WTC11 (cell line): ENCODE measurements around the gene NEK11. TPM values are rescaled to one million over a fixed set of nuclear protein-coding genes. Genes with fewer than 3 reads are reported as not detected.

ENCODE experiments used
- ATAC-seq: fragments of 200-7000 bp; cut with Tn5 transposase; 2 replicates; pipeline ENCODE4 v1.10.0; 2021; ENCODE audit warnings: mild to moderate bottlenecking, moderate library complexity
- CTCF ChIA-PET: fragments of 300-600 bp; sonication (Branson Sonifier 250); formaldehyde crosslinking; loops from one replicate; lab custom pipeline; 2021; ENCODE audit warnings: antibody characterized with exemption; lab: Charles Lee
- POLR2A ChIA-PET: fragments of 350-600 bp; sonication (Branson Sonifier 250); formaldehyde crosslinking; loops from one replicate; lab custom pipeline; 2021; ENCODE audit warnings: antibody characterized with exemption; lab: Charles Lee
- DNase-seq: peaks from one replicate; pipeline ENCODE4 v3.0.0; 2021; ENCODE audit warnings: low spot score
- H3K27ac Mint-ChIP-seq: 2 replicates; pipeline ENCODE4 v1.8.0; 2021; ENCODE audit warnings: mixed read lengths
- H3K27me3 Mint-ChIP-seq: 2 replicates; pipeline ENCODE4 v1.8.0; 2021; ENCODE audit warnings: low read depth, mild to moderate bottlenecking, moderate library complexity, mixed read lengths
- H3K36me3 Mint-ChIP-seq: 2 replicates; pipeline ENCODE4 v1.8.0; 2021; ENCODE audit warnings: mixed read lengths
- H3K4me1 Mint-ChIP-seq: 2 replicates; pipeline ENCODE4 v1.8.0; 2022; ENCODE audit warnings: mixed read lengths
- H3K4me3 Mint-ChIP-seq: 2 replicates; pipeline ENCODE4 v1.8.0; 2021; ENCODE audit warnings: mild to moderate bottlenecking, moderate library complexity, mixed read lengths
- H3K9me3 Mint-ChIP-seq: 2 replicates; pipeline ENCODE4 v1.8.0; 2021; ENCODE audit warnings: mixed read lengths
- FOXK1 ChIP-seq: sonication (generic); formaldehyde crosslinking; IDR thresholded peaks from 2 replicates; pipeline ENCODE4 v1.8.0; 2022; ENCODE audit warnings: mild to moderate bottlenecking, moderate library complexity, missing genetic modification reagents
- FOXP4 ChIP-seq: sonication (generic); formaldehyde crosslinking; IDR thresholded peaks from 2 replicates; pipeline ENCODE4 v1.8.0; 2022; ENCODE audit warnings: mild to moderate bottlenecking, missing genetic modification reagents
- HMGA2 ChIP-seq: fragments of 250-450 bp; sonication (Bioruptor Pico); IDR thresholded peaks from 2 replicates; pipeline ENCODE4 v1.4.0; 2021; ENCODE audit warnings: mild to moderate bottlenecking, moderate library complexity
- JAZF1 ChIP-seq: fragments of 250-450 bp; sonication (Bioruptor Pico); IDR thresholded peaks from 2 replicates; pipeline ENCODE4 v1.9.0; 2021; ENCODE audit warnings: moderate library complexity, mild to moderate bottlenecking, inconsistent platforms
- MYBL2 ChIP-seq: sonication (generic); formaldehyde crosslinking; IDR thresholded peaks from 2 replicates; pipeline ENCODE4 v1.8.1; 2023; ENCODE audit warnings: mild to moderate bottlenecking, moderate library complexity, missing genetic modification reagents
- OVOL2 ChIP-seq: fragments of 250-450 bp; sonication (Bioruptor Pico); IDR thresholded peaks from 2 replicates; pipeline ENCODE4 v1.9.0; 2021; ENCODE audit warnings: mild to moderate bottlenecking, borderline replicate concordance
- SMAD4 ChIP-seq: sonication (generic); formaldehyde crosslinking; IDR thresholded peaks from 2 replicates; pipeline ENCODE4 v1.8.0; 2022; ENCODE audit warnings: mild to moderate bottlenecking, missing genetic modification reagents
- TCF7 ChIP-seq: sonication (generic); formaldehyde crosslinking; IDR thresholded peaks from 2 replicates; pipeline ENCODE4 v1.8.0; 2022; ENCODE audit warnings: mild to moderate bottlenecking, low read depth, missing genetic modification reagents, moderate library complexity
- USF2 ChIP-seq: sonication (generic); formaldehyde crosslinking; IDR thresholded peaks from 2 replicates; pipeline ENCODE4 v1.8.1; 2023; ENCODE audit warnings: mild to moderate bottlenecking, missing genetic modification reagents, moderate library complexity
- total RNA-seq: library from RNA; stranded (reverse); gene quantifications from 3 replicates; pipeline ENCODE4 v1.2.3, GENCODE V29; 2021
- TF ChIP-seq, protein P1 (sequence below): sonication (generic); formaldehyde crosslinking; IDR thresholded peaks from 2 replicates; pipeline ENCODE4 v1.8.0; 2023; ENCODE audit warnings: missing genetic modification reagents, mild to moderate bottlenecking, borderline replicate concordance
- TF ChIP-seq, protein P2 (sequence below): sonication (generic); formaldehyde crosslinking; conservative IDR thresholded peaks from 2 replicates; pipeline ENCODE4 v1.8.1; 2022; ENCODE audit warnings: mild to moderate bottlenecking, missing genetic modification reagents
- TF ChIP-seq, protein P3 (sequence below): sonication (generic); formaldehyde crosslinking; IDR thresholded peaks from 2 replicates; pipeline ENCODE4 v1.8.1; 2023; ENCODE audit warnings: mild to moderate bottlenecking, missing genetic modification reagents, borderline replicate concordance
- TF ChIP-seq, protein P4 (sequence below): fragments of 250-450 bp; sonication (Bioruptor Pico); conservative IDR thresholded peaks from 2 replicates; pipeline ENCODE4 v1.9.0; 2021; ENCODE audit warnings: mild to moderate bottlenecking
- TF ChIP-seq, protein P5 (sequence below): sonication (generic); formaldehyde crosslinking; IDR thresholded peaks from 2 replicates; pipeline ENCODE4 v1.8.0; 2023; ENCODE audit warnings: missing genetic modification reagents
- TF ChIP-seq, protein P6 (sequence below): sonication (generic); formaldehyde crosslinking; IDR thresholded peaks from 2 replicates; pipeline ENCODE4 v1.8.1; 2022; ENCODE audit warnings: mild to moderate bottlenecking, moderate library complexity, missing genetic modification reagents

NEK11 gene
- total RNA-seq, 1 experiment from 2014 or later = 1.6 TPM

DNA sequence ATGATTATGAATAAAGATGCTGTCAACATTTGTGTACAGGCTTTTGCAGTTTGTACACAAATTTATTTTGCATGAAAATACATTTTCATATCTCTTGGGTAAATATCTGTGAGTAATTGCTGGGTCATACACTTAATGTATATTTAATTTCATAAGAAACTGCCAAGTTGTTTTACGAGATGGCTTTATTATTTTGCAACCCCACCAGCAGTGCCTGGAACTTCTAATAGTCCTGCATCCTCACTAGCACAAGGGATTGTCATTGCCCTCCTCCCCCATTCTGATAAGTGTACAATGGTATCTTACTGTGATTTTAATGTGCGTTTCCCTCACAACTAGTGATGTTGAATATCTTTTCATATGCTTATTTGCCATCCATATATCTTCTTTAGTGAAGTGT is 45.2 kb upstream of the NEK11 start:
- Mint-ChIP-seq H3K36me3 (peaks cover 7% of the 10 kb centered on the region), H3K27ac (no peak overlapping the region), H3K4me1 (no peaks in the 10 kb centered on the region), H3K4me3 (no peak overlapping the region), H3K9me3 (no peaks in the 10 kb centered on the region), H3K27me3 (no peaks in the 10 kb centered on the region)
- ChIA-PET CTCF (no interaction called here), POLR2A (no interaction called here)
- DNase-seq = no peak
- TF ChIP-seq USF2 (CRISPR knock-in tag) (no peak), JAZF1 (CRISPR knock-in tag) (no peak), FOXK1 (CRISPR knock-in tag) (no peak), OVOL2 (CRISPR knock-in tag) (no peak), FOXP4 (no peak), MYBL2 (CRISPR knock-in tag) (no peak), HMGA2 (CRISPR knock-in tag) (no peak), TCF7 (CRISPR knock-in tag) (no peak), SMAD4 (CRISPR knock-in tag) (no peak)
- TF ChIP-seq, protein P1, sequence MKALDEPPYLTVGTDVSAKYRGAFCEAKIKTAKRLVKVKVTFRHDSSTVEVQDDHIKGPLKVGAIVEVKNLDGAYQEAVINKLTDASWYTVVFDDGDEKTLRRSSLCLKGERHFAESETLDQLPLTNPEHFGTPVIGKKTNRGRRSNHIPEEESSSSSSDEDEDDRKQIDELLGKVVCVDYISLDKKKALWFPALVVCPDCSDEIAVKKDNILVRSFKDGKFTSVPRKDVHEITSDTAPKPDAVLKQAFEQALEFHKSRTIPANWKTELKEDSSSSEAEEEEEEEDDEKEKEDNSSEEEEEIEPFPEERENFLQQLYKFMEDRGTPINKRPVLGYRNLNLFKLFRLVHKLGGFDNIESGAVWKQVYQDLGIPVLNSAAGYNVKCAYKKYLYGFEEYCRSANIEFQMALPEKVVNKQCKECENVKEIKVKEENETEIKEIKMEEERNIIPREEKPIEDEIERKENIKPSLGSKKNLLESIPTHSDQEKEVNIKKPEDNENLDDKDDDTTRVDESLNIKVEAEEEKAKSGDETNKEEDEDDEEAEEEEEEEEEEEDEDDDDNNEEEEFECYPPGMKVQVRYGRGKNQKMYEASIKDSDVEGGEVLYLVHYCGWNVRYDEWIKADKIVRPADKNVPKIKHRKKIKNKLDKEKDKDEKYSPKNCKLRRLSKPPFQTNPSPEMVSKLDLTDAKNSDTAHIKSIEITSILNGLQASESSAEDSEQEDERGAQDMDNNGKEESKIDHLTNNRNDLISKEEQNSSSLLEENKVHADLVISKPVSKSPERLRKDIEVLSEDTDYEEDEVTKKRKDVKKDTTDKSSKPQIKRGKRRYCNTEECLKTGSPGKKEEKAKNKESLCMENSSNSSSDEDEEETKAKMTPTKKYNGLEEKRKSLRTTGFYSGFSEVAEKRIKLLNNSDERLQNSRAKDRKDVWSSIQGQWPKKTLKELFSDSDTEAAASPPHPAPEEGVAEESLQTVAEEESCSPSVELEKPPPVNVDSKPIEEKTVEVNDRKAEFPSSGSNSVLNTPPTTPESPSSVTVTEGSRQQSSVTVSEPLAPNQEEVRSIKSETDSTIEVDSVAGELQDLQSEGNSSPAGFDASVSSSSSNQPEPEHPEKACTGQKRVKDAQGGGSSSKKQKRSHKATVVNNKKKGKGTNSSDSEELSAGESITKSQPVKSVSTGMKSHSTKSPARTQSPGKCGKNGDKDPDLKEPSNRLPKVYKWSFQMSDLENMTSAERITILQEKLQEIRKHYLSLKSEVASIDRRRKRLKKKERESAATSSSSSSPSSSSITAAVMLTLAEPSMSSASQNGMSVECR (CRISPR knock-in tag) = no peak
- TF ChIP-seq, protein P2, sequence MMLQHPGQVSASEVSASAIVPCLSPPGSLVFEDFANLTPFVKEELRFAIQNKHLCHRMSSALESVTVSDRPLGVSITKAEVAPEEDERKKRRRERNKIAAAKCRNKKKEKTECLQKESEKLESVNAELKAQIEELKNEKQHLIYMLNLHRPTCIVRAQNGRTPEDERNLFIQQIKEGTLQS (CRISPR knock-in tag) = no peak
- TF ChIP-seq, protein P3, sequence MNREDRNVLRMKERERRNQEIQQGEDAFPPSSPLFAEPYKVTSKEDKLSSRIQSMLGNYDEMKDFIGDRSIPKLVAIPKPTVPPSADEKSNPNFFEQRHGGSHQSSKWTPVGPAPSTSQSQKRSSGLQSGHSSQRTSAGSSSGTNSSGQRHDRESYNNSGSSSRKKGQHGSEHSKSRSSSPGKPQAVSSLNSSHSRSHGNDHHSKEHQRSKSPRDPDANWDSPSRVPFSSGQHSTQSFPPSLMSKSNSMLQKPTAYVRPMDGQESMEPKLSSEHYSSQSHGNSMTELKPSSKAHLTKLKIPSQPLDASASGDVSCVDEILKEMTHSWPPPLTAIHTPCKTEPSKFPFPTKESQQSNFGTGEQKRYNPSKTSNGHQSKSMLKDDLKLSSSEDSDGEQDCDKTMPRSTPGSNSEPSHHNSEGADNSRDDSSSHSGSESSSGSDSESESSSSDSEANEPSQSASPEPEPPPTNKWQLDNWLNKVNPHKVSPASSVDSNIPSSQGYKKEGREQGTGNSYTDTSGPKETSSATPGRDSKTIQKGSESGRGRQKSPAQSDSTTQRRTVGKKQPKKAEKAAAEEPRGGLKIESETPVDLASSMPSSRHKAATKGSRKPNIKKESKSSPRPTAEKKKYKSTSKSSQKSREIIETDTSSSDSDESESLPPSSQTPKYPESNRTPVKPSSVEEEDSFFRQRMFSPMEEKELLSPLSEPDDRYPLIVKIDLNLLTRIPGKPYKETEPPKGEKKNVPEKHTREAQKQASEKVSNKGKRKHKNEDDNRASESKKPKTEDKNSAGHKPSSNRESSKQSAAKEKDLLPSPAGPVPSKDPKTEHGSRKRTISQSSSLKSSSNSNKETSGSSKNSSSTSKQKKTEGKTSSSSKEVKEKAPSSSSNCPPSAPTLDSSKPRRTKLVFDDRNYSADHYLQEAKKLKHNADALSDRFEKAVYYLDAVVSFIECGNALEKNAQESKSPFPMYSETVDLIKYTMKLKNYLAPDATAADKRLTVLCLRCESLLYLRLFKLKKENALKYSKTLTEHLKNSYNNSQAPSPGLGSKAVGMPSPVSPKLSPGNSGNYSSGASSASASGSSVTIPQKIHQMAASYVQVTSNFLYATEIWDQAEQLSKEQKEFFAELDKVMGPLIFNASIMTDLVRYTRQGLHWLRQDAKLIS (CRISPR knock-in tag) = no peak
- TF ChIP-seq, protein P4, sequence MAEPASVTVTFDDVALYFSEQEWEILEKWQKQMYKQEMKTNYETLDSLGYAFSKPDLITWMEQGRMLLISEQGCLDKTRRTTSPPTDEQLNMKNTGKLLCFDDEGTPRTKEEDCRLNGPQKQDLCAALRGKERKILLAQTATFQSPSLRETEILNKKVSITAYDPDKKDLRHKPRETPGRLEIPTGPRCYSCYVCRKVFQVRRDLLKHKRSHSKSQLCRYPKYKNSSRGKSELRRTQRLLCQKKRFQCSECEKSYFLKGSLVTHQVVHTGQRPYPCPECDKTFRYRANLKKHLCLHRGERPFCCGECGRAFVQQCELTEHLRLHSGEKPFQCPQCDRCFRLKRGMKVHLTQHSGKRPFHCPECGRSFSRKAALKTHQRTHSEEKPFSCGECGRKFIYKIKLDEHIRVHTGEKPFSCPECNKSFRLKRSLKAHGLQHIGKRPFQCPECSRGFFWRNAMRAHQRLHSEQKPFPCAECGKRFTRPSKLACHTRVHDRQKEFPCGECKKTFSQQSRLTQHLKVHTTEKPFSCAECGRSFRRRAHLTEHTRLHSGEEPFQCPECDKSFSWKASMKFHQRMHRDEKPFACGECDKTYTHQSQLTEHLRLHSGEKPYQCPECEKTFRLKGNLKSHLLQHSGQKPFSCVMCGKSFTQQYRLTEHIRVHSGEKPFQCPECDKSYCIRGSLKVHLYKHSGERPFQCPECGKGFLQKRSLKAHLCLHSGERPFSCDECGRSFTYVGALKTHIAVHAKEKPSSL = no peak
- TF ChIP-seq, protein P5, sequence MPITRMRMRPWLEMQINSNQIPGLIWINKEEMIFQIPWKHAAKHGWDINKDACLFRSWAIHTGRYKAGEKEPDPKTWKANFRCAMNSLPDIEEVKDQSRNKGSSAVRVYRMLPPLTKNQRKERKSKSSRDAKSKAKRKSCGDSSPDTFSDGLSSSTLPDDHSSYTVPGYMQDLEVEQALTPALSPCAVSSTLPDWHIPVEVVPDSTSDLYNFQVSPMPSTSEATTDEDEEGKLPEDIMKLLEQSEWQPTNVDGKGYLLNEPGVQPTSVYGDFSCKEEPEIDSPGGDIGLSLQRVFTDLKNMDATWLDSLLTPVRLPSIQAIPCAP (CRISPR knock-in tag) = no peak
- TF ChIP-seq, protein P6, sequence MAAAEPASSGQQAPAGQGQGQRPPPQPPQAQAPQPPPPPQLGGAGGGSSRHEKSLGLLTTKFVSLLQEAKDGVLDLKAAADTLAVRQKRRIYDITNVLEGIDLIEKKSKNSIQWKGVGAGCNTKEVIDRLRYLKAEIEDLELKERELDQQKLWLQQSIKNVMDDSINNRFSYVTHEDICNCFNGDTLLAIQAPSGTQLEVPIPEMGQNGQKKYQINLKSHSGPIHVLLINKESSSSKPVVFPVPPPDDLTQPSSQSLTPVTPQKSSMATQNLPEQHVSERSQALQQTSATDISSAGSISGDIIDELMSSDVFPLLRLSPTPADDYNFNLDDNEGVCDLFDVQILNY (CRISPR knock-in tag) = no peak
- no peak for ATAC-seq
